NCI-H226 (cell line): ENCODE measurements around the gene RIMBP2.

Experiments used
- DNase-seq: peaks from one replicate; pipeline ENCODE4 v3.0.0-alpha.2; 2015

RIMBP2 gene

DNA sequence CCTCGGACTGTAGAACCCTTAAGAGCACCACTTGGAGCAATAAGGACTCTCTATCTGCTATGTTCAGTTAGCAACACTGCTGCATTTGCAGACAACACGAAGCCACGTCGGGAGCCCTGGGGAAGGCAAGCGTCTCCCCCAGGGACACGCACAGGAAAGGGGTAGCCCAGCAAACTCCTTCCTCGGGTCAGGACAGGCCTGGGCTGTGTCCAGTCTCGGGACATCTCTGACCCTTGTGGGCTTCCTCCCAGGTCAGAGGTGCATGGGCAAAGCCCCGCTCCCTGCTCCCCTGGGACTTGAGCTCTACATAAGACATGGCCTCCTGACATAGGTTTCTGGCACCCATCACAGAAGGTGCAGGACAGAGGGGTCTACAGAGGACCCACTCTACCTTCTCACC is 258.9 kb downstream of the RIMBP2 start:
- DNase-seq = no peak

DNA sequence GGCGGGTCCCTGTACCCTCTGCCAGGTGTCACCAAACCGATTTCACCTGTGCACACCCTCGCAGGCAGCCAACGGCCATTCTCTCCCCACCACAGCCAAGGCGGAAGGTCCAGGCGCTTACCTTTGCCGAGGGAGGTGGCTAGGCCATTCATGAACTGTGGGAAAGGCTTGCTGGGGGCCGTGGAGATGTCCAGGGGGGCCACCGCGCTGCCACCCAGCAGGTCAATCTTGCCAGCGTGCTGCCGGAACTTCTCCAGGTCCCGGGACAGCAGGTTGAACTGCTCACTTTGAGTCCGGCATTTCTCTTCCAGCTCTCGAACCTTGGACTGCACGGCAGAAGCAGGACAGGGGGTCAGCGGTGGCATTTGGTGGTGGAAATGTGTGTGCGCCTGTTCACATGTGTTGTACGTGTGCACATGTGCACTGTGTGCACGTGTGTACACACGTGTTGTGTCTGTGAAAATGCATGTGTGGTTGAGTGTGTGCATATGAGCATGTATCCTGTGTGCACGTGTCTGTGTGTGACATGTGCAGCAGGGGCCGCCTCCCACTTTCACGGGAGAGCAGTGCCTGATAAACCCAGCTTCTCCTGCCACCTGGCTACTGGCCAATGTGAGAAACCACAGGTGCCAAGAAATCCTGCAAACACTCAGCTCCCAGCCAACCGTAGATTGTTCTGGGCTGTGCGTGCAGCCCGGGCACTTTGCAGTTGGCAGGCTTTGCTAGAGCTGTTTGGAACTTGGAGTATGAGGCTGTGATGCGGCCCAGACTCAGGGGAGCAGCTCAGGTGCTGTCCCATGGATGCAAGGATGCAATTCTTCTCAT is 259.5 kb downstream of the RIMBP2 start:
- no peak for DNase-seq

DNA sequence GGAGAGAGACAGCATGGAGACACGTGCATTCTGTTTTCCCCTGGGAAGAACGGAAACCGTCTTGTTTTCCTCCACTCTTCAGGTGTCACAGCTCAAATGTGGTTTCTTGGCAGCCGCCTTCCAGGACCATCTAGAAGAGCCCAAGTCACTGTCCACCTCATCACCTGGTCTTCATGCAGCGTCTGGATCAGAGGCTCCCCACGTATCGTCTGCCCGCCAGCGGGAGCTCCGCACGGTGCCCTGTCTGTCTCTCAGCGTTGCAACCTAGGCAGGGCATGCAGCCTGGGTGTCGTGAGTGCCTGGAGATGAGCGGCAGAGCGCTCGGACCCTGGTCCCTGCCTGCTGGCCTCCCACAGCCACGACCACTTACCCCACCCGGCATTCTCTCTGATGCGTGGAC is 260.9 kb downstream of the RIMBP2 start:
- DNase-seq = no peak

DNA sequence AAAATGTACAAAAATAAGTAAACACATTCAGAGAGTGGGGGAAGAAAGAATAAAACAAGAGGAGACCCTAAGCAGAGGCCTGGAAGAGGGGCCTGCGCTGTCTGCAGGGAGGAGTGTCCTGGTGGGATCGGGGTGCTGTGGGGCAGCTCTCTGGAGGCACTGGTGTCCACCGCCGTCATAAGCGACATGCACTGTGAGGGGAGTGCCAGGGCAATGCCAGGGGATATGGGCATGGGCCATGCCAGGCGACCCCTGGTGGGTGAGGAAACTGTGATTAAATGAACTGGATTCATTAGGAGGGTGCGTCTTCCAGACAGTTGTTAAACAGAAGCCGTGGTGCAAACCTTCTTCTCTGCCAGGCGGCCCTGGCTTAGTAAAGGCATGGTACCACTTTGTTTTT is 261.8 kb downstream of the RIMBP2 start:
- DNase-seq = no peak

DNA sequence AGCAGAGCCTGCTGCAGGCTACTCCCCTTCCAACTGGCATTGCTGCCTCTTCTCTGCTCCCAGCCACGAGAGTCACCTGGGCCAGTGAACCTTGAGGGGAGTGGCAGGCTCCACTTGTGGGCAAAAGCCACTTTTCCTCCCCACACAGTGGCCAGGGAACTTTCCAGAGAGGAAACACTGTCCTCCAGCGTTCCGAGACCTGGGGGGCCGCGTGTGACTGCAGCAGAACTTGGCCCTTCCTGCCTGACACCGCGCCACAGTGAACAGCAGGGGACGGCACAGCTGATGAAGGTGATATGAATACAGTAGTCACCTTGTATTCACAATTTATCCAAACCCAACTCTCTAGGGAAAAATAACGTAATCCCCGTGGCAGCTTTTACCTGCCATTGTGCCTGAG is 263.6 kb downstream of the RIMBP2 start:
- no peak for DNase-seq

DNA sequence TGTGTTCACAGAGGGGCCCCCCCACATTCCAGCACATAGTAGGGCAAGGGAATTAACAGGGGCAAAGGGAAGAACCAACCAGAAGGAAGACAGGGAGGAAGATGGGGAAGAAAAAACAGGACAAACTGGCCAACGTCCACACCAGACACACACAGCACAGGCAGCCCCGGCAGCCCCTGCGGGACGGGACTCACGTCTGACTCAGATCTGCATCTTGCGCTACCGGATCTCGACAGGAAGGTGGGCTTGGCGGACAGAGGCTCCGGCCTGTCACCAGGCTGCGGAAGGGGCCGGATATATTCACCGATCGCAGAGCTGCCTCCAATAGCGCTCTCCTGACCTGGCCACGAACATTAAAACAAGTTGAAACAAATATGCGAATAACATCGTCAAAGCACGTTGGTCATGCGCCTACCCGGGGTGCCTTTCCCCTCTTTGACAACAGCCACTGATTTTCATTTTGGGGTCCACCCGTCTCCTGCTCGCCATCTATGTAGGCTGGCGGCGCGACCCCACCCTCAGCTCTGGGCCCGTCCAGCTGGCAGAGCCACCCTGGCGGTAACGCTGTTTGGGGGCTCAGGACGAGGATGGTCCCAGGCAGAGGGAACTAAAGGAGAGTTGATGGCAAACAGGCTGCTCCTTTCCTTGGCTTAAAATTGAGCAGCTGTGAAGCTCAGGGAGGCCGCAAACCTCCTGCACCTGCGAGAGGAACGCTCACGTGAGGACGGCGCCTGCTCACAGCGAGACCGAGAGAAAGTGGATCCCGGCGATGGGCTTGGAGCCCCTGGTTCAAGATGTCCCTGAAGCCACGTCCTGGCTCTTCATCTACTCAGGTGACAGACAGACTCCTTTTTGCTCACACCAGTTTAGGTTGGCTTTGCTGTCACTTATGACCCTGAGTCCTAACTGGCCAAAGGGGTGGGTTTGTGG is 264.8 kb downstream of the RIMBP2 start:
- no peak for DNase-seq

DNA sequence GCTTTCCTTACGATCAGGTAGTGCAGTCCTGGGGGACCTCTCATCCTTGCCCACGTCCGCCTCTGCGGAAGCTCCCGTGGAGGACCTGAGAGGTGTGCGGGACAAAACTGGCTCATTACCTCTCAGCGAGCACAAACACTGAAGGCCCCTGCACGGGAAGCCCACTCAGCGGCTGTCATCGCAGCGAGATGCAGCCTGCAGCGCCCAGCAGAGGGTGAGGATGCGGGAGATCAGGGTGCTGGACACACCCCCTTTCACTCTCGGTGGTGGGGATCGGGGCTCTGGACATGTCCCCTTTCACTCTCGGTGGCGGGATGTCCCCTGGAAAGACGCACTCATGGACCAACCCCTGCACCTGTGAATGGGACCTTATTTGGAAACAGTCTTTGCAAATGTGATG is 266.8 kb downstream of the RIMBP2 start:
- no peak for DNase-seq

DNA sequence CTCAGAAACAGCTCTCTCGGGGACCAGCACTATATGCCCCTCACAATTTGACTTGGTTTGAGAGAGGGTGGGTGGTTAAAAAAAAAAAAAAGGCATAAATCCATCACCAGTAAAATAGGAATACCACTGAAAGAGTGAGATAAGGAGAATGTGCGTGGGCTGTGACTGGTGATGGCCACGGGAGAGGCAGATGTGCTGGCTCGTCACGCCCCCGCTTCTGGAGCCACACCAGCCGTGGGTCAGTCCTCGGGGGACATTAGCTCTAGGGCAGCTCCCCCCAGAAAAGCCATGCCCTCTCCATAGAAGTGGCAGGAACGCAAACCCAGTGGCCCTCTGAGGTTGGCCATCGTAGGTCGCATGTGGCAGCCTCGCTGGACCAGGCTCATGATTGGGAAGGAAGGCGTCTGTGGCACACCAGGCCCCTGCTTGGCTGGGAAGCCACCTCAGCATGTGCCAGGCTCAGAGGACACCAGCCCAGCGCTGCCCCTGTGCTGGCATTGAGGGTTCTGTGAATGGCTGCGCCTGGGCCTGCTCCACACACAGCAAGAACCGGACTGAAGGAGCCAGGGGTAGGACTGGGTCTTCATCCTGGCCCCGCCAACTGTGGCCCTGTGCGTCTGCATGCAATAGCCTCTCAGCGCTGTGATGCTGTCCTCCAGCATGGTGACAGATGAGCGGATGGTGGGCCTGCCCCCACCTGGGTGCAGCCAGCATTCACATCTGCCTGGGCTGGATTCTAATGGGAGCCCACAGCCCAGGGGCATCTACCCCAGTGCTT is 267.9 kb downstream of the RIMBP2 start:
- no peak for DNase-seq

DNA sequence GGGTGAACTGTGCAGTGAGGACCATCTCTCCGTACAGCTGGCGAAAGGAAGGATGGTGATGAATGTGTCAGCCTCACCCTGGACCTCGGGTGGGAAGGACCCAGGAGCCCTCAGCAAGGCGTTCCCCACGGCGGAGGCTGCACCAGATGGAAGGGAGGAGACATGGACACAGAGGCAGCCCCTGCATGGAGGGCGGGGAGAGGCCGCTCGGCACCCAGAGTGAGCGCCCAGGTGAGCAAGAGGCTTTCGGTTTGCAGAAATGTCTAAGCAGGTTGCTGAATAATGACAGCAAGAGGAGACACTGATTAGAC is 268.5 kb downstream of the RIMBP2 start:
- DNase-seq = no peak

DNA sequence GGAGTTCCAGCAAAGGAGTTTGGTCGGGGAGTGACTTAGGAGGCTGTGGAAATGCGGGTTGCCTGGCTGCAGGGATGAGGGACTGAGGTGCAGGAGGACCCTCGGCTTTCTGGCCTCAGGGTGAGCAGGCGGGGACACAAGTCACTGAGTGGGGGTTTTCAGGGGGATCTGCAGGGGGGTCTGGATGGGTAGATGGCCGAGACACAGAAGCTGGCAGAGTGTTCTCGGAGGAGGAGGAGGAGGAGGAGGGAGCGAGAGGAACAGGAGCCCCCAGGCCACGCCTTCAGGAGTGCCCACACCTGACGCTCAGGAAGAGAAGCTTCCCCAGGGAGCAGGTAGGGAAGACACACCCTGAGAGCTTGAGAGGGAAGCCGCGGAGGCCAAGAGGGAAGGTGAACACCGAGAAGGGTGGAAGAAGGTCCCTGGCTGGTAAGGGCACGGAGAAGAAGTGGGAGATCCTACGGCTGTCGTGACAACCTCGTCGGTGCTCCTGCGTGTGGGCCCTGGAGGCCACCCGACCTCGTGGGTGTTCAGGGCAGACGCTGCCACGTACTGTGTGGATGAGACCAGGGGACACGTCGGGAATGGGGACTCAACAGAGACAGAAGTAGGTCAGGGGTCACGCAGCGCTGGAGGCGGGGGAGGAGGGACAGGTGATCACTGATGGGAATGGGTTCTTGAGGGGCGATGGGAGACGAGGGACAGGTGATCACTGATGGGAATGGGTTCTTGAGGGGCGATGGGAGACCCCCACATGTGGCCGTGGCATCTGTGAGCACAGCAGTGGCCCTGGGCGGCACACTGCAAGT is 269.0 kb downstream of the RIMBP2 start:
- DNase-seq = no peak

DNA sequence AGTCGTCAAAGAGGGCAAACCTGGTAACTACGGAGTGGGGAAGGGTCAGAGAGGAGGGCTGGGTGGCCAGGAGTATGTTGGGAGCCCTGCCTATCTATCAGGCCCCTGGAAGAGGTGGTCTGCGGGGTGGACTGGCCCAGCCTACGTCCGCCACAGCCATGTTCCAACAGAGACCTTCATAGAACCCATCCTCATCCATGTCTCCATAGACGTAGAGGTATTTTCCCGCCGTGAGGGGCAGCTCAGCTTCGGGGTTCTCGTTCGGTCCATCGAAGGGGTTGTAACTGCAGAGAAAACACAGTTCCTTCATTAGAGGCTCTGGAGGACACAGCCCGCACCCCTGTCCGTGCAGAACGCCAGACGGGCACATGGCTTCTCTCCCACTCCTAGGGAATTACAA is 271.1 kb downstream of the RIMBP2 start:
- no peak for DNase-seq

DNA sequence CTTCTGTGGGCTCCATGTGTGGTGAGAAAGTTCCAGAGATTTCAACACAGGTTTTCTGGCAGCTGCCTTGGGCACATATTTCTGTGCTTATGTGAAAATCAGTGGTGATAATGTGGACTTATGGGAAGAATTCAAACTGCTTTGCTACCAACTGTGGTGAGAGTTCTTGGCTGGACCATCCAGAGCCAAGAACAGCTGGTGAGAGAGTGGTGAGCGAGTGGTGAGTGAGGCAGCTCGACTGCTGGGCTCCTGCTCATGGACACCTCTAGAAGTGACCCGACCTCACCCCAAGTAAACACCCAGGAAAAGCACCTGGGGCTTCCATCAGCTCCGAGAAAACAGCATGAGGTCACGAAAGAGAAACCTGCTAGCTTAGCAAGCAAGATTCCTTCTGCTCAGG is 272.0 kb downstream of the RIMBP2 start:
- DNase-seq = no peak

DNA sequence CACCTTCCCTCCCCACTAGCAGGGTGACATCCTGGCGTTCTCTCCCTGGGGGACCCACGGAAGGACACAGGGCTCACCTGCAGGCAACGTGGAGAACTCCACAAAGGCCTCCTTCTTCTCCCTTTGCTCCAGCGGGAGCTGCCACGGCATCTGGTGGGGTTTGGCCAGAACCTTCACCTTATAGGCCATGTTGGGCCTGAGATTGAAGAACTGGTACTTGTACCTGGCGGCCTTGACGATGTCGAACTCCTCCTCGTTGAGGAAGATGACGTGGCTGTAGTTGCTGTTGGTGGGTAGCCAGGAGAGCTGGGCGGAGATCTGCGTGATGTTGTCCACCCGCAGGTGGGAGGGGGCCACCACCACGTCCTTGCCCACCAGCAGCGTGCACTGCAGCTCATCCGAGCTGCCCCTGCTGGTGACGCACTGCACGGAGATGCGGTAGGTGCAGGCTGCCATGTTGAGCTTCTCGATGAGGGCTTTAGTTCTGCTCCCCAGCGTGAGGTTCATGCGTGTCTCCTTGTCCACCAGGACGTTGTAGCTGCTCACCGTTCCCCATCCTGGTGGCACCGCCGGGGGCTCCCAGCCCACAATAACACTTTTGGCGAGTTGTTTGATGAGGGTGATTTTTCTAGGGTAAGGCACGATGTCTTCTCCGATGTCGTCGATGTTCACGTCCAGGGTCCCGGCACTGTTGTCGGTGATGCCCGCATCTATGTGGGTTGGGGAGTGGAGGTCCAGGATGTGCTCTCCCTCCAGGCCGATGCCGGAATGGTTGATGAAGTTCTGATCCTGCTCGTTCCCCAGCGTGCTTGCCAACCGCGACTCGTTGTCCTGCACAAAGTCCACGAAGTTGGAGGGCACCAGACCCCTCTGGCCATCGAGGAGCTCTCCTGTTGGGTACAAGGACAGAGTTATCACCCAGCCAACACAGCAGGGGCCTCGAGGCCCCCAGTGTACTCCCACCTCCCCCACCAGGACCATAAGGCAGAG is 274.0 kb downstream of the RIMBP2 start:
- DNase-seq = no peak

DNA sequence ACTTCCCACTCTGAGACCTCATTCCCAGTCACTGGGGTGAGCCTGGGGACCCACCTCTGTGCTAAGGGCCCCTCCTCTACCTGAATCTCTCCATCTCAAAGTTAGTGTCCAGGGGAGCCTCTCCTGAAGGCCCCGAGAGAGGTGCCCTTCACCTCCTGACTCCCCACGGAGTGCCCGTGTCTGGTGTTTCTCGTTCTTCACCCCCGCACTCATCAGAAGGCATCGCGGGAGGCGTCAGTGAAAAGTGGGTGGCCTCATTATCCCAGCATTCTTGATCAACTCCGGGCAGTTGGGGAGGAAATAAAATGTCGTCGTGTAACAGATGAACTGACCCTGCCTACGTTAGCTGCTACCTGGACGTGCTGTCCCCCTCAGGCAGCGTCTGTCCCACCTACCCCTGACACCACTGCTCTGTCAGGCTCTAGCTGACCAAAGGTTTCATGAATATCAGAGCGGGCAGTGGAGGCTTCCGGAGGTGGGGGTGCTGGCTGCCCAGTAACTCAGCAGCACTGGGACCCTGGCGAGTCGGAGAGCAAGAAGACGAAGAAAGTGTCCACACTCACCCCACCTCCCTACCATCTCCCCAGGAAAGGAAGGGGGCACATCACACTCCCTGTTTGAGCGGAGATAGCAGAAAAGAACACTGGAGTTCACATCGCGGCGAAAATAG is 275.6 kb downstream of the RIMBP2 start:
- DNase-seq = no peak

DNA sequence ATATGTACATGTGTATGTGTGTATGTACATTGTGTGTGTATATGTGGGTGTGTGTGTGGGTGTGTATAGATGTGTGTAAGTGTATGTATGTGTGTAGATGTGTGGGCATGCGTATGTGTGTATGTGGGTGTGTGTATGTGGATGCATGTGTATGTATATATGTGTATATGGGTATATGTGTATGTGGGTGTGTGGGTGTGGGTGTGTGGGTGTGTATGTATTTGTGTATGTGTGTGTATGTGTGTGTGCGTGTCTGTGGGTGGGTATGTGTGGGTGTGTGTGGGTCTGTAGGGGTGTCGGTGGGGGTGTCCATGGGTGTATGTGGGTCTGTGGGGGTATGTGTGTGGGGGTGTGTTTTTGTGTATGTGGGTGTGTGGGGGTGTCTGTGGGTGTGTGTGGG is 276.8 kb downstream of the RIMBP2 start:
- no peak for DNase-seq

DNA sequence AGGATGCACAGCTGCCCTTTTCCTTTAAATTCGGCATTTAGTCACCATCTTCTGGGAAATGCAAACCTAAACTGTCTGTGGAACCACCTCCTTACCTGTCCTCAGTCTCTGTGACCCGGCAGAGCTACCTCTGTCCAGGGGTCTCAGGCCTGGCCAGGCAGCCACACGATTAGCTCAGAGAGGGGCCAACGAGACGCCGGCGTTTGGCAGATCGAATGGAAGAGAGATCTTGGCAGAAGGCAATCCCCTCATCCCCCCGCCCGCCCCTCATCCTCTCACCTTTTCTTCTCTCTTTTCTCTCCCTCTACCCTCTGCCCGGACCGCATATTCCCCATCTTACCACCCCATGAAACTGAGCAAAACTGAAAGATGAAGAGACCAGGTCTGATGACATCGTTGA is 277.4 kb downstream of the RIMBP2 start:
- no peak for DNase-seq

DNA sequence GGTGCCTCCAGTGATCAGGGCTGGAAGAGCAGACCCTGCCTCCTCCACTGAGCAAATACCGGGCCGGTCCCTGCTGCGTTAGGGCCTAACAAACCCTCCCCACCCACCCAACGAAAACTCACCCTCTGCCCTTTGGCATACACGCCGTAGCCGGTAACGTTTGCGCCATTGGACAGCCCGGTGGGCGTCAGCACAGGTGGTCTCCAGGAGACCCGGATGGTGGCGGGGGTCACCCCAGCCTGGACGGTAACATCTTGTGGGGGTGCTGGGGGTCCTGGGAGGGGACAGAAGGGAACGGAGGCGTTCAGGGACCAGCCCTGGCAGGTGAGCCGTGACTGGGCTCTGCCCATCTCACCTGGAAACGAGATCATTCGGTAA is 277.9 kb downstream of the RIMBP2 start:
- DNase-seq = no peak

DNA sequence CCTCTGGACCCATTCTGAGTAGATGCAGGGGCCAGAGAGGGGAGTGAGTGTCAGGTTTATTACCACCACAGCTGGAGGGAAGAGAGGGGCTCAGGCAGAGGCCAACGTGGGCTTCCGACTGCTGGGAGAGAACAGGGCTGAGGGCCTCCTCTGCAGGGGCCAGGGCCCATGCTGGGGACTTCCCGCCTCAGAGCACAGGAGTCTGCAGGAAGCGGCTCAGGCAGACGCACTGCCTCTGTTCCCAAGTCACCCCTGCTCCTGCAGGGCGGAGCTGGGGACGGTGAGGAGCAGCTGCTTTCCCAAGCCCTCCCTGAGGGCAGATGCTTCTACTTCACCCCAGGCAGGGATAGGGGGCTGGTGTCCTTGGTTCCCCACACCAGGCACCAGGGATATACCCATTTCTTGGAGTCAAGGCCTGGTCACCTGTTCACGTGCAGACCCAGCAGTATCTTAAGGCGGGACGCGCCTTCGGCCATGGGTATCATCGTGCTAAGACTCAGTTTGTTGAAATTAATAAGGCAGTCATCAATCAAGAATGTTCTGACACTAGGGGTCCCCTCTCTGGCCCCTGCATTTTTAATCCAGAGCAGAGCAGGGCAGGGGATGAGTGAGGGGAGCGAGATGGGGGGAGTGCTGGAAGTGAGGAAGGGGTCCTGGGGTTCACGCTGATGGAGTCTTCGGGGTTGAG is 278.4 kb downstream of the RIMBP2 start:
- no peak for DNase-seq

DNA sequence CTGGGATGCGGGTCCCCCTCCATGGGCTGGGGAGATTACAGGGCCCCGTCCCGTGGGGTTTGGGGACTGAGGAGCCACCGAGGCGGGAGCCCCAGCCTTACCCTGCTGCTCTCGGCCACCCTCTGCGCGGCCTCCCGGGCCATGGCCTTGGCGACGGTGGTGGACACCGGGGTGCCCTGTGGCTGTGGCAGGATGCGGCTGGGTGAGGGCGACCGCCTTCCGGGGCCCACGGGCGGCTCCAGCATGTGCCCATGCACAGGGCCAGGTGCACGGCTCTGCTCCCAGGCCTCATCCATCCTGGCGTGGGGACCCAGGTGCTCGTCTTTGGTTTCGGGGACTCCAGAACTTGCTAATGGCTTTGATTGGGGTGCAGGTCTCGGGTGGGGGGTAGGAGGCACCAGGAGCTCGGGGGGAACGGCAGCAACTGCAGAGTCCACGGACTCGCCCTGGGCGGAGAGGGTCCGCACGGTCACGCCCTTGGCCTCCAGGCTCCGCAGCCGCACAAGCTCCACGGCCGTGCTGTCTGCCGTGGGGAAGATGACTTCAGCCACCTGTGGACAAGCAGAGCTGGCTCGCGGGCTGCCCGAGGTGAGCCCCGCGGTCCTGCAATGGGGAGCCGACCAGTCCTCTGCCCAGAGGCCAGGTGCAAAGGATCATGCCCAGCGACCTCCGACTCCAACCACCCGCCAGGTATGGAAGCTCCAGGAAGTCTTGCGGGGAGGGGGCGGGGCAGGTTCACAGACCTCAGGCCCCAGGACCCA is 279.2 kb downstream of the RIMBP2 start:
- no peak for DNase-seq
